ENCODE results near the gene ENPP3.

ENPP3 gene

GRCh38 chr6:131636880-131637792 lies at the start of gene ENPP3:
Gene ENPP3, plus strand, starts transcription at chr6:131637302. Its CDS starts 83 bp downstream, at chr6:131637385.
- DNase-seq, result no peak

GRCh38 chr6:131587909-131588308 lies 49.2 kb upstream of the ENPP3 start:
- no peak for DNase-seq

GRCh38 chr6:131588643-131589042 lies 48.5 kb upstream of the ENPP3 start:
- DNase-seq, result no peak

GRCh38 chr6:131592935-131593334 lies 44.2 kb upstream of the ENPP3 start:
- no peak for DNase-seq

- DNase-seq, result no peak
These were observed 43.0 kb upstream of the ENPP3 start for GRCh38 chr6:131594074-131594473.

- no peak for DNase-seq
These were observed 39.7 kb upstream of the ENPP3 start for GRCh38 chr6:131597446-131597845.

GRCh38 chr6:131600716-131601115 lies 36.4 kb upstream of the ENPP3 start:
- DNase-seq, result no peak

GRCh38 chr6:131602781-131603312 lies 34.3 kb upstream of the ENPP3 start:
- no peak for DNase-seq

GRCh38 chr6:131613296-131613925 lies 23.7 kb upstream of the ENPP3 start:
- DNase-seq, result no peak

GRCh38 chr6:131615275-131615674 lies 21.8 kb upstream of the ENPP3 start:
- no peak for DNase-seq

GRCh38 chr6:131627724-131628682 lies 9.1 kb upstream of the ENPP3 start, which contains the start of gene MED23:
Gene MED23, minus strand, starts transcription at chr6:131628242. Its CDS starts 193 bp downstream, at chr6:131628049.
- peak; percentile 92 for DNase-seq

GRCh38 chr6:131628726-131629125 lies 8.4 kb upstream of the ENPP3 start:
- no peak for DNase-seq

- no peak for DNase-seq
These were observed 7.5 kb upstream of the ENPP3 start for GRCh38 chr6:131629651-131630050.

- no peak for DNase-seq
These were observed 5.3 kb upstream of the ENPP3 start for GRCh38 chr6:131631625-131632289.

GRCh38 chr6:131635384-131636340 lies 1.4 kb upstream of the ENPP3 start:
- no peak for DNase-seq

GRCh38 chr6:131638013-131638412 lies 911 bp downstream of the ENPP3 start:
- DNase-seq, result no peak

GRCh38 chr6:131640100-131640499 lies 3.0 kb downstream of the ENPP3 start:
- DNase-seq, result no peak

GRCh38 chr6:131640576-131640975 lies 3.5 kb downstream of the ENPP3 start:
- DNase-seq, result no peak

- DNase-seq, result no peak
These were observed 4.5 kb downstream of the ENPP3 start for GRCh38 chr6:131641554-131641953.

GRCh38 chr6:131642565-131642964 lies 5.5 kb downstream of the ENPP3 start:
- no peak for DNase-seq
